T-helper 22 cell (primary cell): ENCODE data around the gene HEYL.

Experiments used
- DNase-seq: peaks from one replicate; pipeline ENCODE4 v3.0.0-alpha.2; 2020; ENCODE audit warnings: low read depth

The HEYL gene

GRCh38 chr1:39666772-39667171 is 27.3 kb upstream of the HEYL start:
- no peak for DNase-seq

- no peak for DNase-seq
Measured at GRCh38 chr1:39663559-39663958, 24.1 kb upstream of the HEYL start.

GRCh38 chr1:39662861-39663260 is 23.4 kb upstream of the HEYL start:
- DNase-seq, result no peak

GRCh38 chr1:39659538-39659937 is 20.1 kb upstream of the HEYL start:
- DNase-seq, result no peak

GRCh38 chr1:39659110-39659509 is 19.7 kb upstream of the HEYL start:
- DNase-seq, result no peak

- DNase-seq, result peak; percentile 14
Measured at GRCh38 chr1:39657923-39658485, 18.6 kb upstream of the HEYL start.

GRCh38 chr1:39657402-39657801 is 18.0 kb upstream of the HEYL start:
- no peak for DNase-seq

- DNase-seq, result no peak
Measured at GRCh38 chr1:39656391-39656790, 16.9 kb upstream of the HEYL start.

- DNase-seq, result no peak
Measured at GRCh38 chr1:39655578-39656268, 16.3 kb upstream of the HEYL start.

- DNase-seq, result no peak
Measured at GRCh38 chr1:39654291-39654690, 14.8 kb upstream of the HEYL start.

GRCh38 chr1:39653546-39654031 is 14.1 kb upstream of the HEYL start:
- DNase-seq, result peak; percentile 31

- no peak for DNase-seq
Measured at GRCh38 chr1:39652554-39652953, 13.1 kb upstream of the HEYL start.

GRCh38 chr1:39652105-39652504 is 12.7 kb upstream of the HEYL start:
- no peak for DNase-seq

GRCh38 chr1:39650431-39650830 is 11.0 kb upstream of the HEYL start:
- no peak for DNase-seq

- DNase-seq, result no peak
Measured at GRCh38 chr1:39649636-39650185, 10.3 kb upstream of the HEYL start.

GRCh38 chr1:39648496-39648895 is 9.1 kb upstream of the HEYL start:
- no peak for DNase-seq

- DNase-seq, result no peak
Measured at GRCh38 chr1:39647247-39647646, 7.8 kb upstream of the HEYL start.

- DNase-seq, result no peak
Measured at GRCh38 chr1:39646232-39647081, 7.0 kb upstream of the HEYL start.

- no peak for DNase-seq
Measured at GRCh38 chr1:39645411-39646043, 6.1 kb upstream of the HEYL start.

- DNase-seq, result no peak
Measured at GRCh38 chr1:39643705-39644104, 4.3 kb upstream of the HEYL start.

- DNase-seq, result no peak
Measured at GRCh38 chr1:39642796-39643195, 3.4 kb upstream of the HEYL start.

- no peak for DNase-seq
Measured at GRCh38 chr1:39640861-39641260, 1.4 kb upstream of the HEYL start.
